Measurements from ENCODE around the gene PIEZO2. TPM values are rescaled to one million over a fixed set of nuclear protein-coding genes. Genes with fewer than 3 reads are reported as not detected.

Gene PIEZO2
- total RNA-seq, 4 donors from 2014 or later = 0.18 to 3.0 (median 0.21) TPM

DNA sequence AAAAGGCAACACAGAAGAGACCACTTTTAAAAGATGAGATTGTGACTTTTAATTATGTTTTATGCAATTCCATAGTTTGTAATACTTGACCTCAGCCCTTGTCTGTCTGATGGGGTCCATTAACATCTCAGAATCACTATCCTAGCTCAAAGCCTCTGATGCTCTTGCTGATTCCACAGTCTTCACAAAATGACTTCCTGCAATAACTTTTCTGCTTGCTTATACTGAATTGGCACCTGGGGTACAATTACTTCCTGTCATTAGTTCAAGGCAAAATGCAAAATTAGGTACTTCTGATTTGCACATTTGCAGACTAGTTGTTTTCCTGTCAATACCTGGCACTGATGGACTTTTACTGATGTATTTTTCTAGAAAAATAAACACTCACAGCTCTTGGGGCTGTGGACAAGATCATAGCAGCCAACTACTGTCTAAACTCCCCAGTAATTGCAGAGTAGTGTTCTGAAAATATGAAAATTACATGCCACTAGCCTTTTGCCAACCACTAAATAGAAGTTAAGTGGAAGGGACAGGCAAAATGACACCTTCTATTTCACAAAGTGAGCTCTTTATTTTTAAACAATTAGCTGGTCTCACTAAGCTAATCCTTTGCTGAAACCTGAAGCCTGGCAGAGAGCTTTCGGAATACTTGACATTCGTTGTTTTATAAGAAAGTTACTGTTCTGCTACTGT lies 129.1 kb downstream of the PIEZO2 start:
- intact Hi-C loops (cut with DNase I; ENCODE audit: low total_unique reads) = no loop called here
- Histone ChIP-seq H3K9me3 (no peaks in the 10 kb centered on the region), H3K36me3 (no peaks in the 10 kb centered on the region), H3K27me3 (no peaks in the 10 kb centered on the region), H3K27ac (no peak overlapping the region), H3K4me1 (no peaks in the 10 kb centered on the region), H3K4me3 (no peak overlapping the region)
- no peak for TF ChIP-seq POLR2A (IDR thresholded peaks at IDR 0.05)
- TF ChIP-seq, protein P1, sequence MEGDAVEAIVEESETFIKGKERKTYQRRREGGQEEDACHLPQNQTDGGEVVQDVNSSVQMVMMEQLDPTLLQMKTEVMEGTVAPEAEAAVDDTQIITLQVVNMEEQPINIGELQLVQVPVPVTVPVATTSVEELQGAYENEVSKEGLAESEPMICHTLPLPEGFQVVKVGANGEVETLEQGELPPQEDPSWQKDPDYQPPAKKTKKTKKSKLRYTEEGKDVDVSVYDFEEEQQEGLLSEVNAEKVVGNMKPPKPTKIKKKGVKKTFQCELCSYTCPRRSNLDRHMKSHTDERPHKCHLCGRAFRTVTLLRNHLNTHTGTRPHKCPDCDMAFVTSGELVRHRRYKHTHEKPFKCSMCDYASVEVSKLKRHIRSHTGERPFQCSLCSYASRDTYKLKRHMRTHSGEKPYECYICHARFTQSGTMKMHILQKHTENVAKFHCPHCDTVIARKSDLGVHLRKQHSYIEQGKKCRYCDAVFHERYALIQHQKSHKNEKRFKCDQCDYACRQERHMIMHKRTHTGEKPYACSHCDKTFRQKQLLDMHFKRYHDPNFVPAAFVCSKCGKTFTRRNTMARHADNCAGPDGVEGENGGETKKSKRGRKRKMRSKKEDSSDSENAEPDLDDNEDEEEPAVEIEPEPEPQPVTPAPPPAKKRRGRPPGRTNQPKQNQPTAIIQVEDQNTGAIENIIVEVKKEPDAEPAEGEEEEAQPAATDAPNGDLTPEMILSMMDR (IDR thresholded peaks at IDR 0.05 in 4 of 5, conservative IDR thresholded peaks at IDR 0.05 in 1 of 5) = no peak
- no peak for DNase-seq
- in situ Hi-C loops (cut with MboI; ENCODE audit: low sequenced_read_pairs in 4 of 4) = no loop called here
- ATAC-seq = no peak

DNA sequence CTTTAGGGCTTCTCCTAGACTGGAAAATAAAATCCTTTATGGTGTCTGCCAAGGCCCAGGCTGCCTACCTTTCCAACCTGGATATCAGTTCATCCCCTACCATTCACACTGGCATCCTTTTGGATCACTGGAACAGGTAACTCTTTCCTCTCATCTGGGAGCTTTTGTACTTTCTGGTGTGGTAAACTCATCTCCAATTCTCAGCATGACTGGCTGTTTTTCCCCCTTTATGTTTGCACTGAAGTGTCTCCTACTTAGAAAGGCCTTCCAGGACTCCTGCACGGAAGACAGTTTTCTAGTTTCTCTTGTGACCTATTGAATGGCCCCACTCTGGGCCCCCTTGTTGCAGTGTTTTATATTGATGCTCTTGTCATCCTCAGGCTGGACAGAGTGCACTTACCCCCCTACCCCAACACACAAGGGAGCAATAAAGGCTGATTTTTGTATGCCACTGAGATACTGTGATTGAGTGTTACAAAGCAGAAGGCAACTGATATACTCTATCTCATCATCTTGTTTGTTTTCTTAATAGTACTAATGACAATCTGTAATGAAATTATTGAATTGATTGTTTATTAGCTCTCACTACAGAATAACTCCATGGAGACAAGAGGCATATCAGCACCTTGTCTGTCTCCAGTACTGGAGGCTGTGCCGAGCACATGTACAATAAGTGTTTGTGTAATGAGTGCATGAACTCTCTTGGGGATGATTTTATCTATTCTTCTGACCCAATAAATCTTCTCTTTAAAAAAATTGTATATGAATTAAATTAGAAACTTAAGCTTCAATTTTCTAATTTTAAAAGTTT lies 129.9 kb downstream of the PIEZO2 start:
- no peaks in the 10 kb centered on the region for H3K36me3 ChIP-seq
- H3K27me3 ChIP-seq = no peaks in the 10 kb centered on the region
- DNase-seq (no peak), ATAC-seq (no peak)
- intact Hi-C loops (cut with DNase I; ENCODE audit: low total_unique reads) = no loop called here
- no peaks in the 10 kb centered on the region for H3K9me3 ChIP-seq
- H3K4me1 ChIP-seq = no peaks in the 10 kb centered on the region
- TF ChIP-seq POLR2A (IDR thresholded peaks at IDR 0.05) = no peak
- TF ChIP-seq, protein P1 (IDR thresholded peaks at IDR 0.05 in 4 of 5, conservative IDR thresholded peaks at IDR 0.05 in 1 of 5) = no peak
- H3K27ac ChIP-seq = no peak overlapping the region
- no peak overlapping the region for H3K4me3 ChIP-seq
- in situ Hi-C loops (cut with MboI; ENCODE audit: low sequenced_read_pairs in 4 of 4) = no loop called here

DNA sequence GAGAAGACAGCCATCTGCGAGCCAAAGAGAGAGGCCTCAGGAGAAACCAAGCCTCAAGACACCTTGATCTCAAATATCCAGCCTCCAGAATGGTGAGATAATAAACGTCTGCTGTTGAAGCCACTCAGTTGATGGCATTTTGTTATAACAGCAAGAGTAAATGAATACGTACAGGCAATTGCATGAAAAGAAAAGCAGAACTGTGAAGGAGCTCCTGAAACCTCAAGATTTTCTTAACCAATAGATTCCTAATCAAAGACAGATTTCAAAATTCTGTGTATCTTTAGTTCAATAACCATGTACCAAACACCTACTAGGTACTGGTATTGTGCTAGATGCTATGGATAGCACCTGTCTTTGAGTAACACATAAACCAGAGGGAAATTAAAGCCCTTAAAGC lies 139.5 kb downstream of the PIEZO2 start:
- no peaks in the 10 kb centered on the region for H3K9me3 ChIP-seq
- H3K27me3 ChIP-seq = no peaks in the 10 kb centered on the region
- TF ChIP-seq POLR2A (IDR thresholded peaks at IDR 0.05) = no peak
- TF ChIP-seq, protein P1 (IDR thresholded peaks at IDR 0.05 in 4 of 5, conservative IDR thresholded peaks at IDR 0.05 in 1 of 5) = no peak
- no peak for DNase-seq
- peaks cover 0 to 3% of the 10 kb centered on the region in 2 donors for H3K4me1 ChIP-seq
- no peak overlapping the region for H3K4me3 ChIP-seq
- in situ Hi-C loops (cut with MboI; ENCODE audit: low sequenced_read_pairs in 4 of 4) = no loop called here
- H3K27ac ChIP-seq = no peak overlapping the region
- no peaks in the 10 kb centered on the region for H3K36me3 ChIP-seq
- intact Hi-C loops (cut with DNase I; ENCODE audit: low total_unique reads) = no loop called here
- ATAC-seq = no peak

DNA sequence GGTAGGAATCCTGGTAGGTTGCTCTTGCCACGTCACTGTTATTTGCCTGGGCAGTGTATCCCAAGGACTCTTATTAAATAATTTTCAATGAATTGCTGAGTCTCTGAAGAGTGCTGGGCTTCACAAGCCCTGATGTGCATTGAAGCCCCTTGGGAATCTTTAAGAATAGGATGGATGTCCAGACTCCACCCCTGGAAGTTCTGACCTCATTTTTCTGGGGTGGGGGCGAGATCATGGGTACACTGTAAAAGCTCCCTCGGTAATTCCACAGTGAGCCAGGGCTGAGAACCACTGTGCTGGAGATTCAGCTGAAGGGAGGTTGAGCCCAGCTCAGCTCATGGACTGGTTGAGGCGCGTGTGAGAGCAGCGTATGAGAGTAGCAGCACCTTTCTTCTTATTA lies 140.2 kb downstream of the PIEZO2 start:
- no peak for ATAC-seq
- TF ChIP-seq, protein P1 (IDR thresholded peaks at IDR 0.05 in 4 of 5, conservative IDR thresholded peaks at IDR 0.05 in 1 of 5) = no peak
- TF ChIP-seq POLR2A (IDR thresholded peaks at IDR 0.05) = no peak
- Histone ChIP-seq H3K4me3 (no peak overlapping the region), H3K36me3 (no peaks in the 10 kb centered on the region), H3K9me3 (no peaks in the 10 kb centered on the region), H3K27me3 (no peaks in the 10 kb centered on the region), H3K4me1 (peaks cover 0 to 3% of the 10 kb centered on the region in 2 donors), H3K27ac (no peak overlapping the region)
- no peak for DNase-seq
- in situ Hi-C loops (cut with MboI; ENCODE audit: low sequenced_read_pairs in 4 of 4) (no loop called here), intact Hi-C loops (cut with DNase I; ENCODE audit: low total_unique reads) (no loop called here)
